ENCODE measurements around the gene CLCA2. TPM values are rescaled to one million over a fixed set of nuclear protein-coding genes. Genes with fewer than 3 reads are reported as not detected.

Gene CLCA2
- total and polyA plus RNA-seq, 7 donors: 0.01 TPM; not detected in 6

DNA sequence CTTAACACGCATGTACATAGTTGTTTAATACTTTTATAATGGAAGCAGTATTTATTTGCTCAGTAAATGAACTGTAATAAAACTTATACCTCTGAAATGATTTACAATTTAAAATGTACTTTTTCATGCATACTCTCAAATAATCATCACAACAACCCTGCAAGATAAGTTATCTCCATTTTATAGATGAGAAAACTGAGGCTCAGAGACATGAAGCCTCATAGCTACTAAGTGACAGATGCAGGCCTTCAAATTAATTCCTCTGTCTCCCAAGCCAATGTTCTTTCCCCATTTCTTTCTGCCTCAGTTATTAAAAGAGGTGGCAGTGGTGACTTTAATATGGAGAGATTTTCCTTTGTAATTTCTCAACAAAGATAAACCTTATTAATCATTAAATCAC is 25.1 kb downstream of the CLCA2 start:
- no peak for ATAC-seq
- Histone ChIP-seq H3K27ac (no peak overlapping the region), H3K4me1 (no peaks in the 10 kb centered on the region), H3K36me3 (ENCODE audit: insufficient read depth in 1 of 2, low read depth in 1 of 2) (no peaks in the 10 kb centered on the region), H3K9me3 (no peaks in the 10 kb centered on the region), H3K27me3 (ENCODE audit: insufficient read depth in 3 of 3, low read length in 2 of 3) (no peaks in the 10 kb centered on the region), H3K4me3 (no peak overlapping the region)
- TF ChIP-seq, protein P1, sequence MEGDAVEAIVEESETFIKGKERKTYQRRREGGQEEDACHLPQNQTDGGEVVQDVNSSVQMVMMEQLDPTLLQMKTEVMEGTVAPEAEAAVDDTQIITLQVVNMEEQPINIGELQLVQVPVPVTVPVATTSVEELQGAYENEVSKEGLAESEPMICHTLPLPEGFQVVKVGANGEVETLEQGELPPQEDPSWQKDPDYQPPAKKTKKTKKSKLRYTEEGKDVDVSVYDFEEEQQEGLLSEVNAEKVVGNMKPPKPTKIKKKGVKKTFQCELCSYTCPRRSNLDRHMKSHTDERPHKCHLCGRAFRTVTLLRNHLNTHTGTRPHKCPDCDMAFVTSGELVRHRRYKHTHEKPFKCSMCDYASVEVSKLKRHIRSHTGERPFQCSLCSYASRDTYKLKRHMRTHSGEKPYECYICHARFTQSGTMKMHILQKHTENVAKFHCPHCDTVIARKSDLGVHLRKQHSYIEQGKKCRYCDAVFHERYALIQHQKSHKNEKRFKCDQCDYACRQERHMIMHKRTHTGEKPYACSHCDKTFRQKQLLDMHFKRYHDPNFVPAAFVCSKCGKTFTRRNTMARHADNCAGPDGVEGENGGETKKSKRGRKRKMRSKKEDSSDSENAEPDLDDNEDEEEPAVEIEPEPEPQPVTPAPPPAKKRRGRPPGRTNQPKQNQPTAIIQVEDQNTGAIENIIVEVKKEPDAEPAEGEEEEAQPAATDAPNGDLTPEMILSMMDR (IDR thresholded peaks at IDR 0.05): no peak
- DNase-seq: no peak
- intact Hi-C loops (cut with DNase I): no loop called here
- WGBS, 3 donors: 91 to 96% (median 95%) methylated on average over 1 of the region's 1 CpG

DNA sequence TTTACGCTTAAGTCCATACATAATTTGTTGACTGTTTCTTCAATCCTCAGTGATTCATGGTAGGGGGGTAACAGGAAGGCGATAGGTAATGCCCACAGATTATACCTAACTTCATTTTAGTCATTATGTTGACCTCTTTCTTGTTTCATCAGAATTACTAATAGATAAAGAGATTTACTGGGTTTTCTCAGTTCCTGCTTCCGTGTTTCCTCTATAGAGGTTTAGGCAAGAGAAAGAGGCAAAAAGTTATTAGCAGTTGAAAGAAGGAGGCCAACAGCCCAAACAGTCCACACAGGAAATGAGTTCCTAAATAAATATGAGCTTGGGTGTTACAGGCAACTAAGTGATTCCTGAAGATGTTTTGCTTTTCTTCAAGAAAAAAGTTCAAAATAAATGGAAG is 26.9 kb downstream of the CLCA2 start:
- Histone ChIP-seq H3K4me1 (no peaks in the 10 kb centered on the region), H3K27ac (no peak overlapping the region), H3K27me3 (ENCODE audit: insufficient read depth in 3 of 3, low read length in 2 of 3) (no peaks in the 10 kb centered on the region), H3K9me3 (no peaks in the 10 kb centered on the region), H3K36me3 (ENCODE audit: insufficient read depth in 1 of 2, low read depth in 1 of 2) (no peaks in the 10 kb centered on the region), H3K4me3 (no peak overlapping the region)
- ATAC-seq (no peak), DNase-seq (no peak)
- intact Hi-C loops (cut with DNase I): no loop called here
- TF ChIP-seq, protein P1 (IDR thresholded peaks at IDR 0.05): no peak
- WGBS, 3 donors: 59 to 64% (median 60%) methylated on average over 3 of the region's 3 CpGs

DNA sequence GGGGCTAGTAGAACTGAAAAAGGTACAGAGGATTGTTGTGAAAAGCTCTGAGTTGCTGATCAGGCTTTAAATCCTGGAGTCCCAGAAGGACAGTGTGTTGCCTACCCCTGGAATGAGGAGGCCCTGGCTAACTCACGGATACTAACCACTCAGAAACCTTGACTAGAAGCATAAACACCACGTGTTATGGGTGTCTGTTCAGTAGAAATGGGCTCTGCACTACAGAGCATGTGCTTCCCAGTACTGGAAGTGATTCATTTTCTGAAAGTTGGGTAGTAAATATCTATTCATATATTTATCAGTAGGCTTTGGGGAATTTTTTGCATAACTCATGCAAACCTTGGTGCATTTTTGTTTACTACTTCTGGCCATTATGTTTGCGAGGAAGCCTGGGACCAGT is 29.7 kb downstream of the CLCA2 start:
- WGBS, 3 donors: 67 to 71% (median 69%) methylated on average over 3 of the region's 3 CpGs

DNA sequence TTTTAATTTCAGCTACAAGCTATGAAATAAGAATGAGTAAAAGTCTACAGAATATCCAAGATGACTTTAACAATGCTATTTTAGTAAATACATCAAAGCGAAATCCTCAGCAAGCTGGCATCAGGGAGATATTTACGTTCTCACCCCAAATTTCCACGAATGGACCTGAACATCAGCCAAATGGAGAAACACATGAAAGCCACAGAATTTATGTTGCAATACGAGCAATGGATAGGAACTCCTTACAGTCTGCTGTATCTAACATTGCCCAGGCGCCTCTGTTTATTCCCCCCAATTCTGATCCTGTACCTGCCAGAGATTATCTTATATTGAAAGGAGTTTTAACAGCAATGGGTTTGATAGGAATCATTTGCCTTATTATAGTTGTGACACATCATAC is 31.1 kb downstream of the CLCA2 start:
- TF ChIP-seq, protein P1 (IDR thresholded peaks at IDR 0.05): no peak
- Histone ChIP-seq H3K36me3 (ENCODE audit: insufficient read depth in 1 of 2, low read depth in 1 of 2) (no peaks in the 10 kb centered on the region), H3K9me3 (no peaks in the 10 kb centered on the region), H3K4me3 (no peak overlapping the region), H3K27ac (no peak overlapping the region), H3K27me3 (ENCODE audit: insufficient read depth in 3 of 3, low read length in 2 of 3) (peaks cover 0 to 2% (median 0%) of the 10 kb centered on the region in 3 donors), H3K4me1 (no peaks in the 10 kb centered on the region)
- DNase-seq: no peak
- ATAC-seq: no peak
- intact Hi-C loops (cut with DNase I): no loop called here
- WGBS, 3 donors: 75 to 79% (median 75%) methylated on average over 5 of the region's 5 CpGs

More for the DNA sequence above, 29.7 kb downstream of the CLCA2 start:
- ATAC-seq (no peak), DNase-seq (no peak)
- H3K4me1 ChIP-seq: no peaks in the 10 kb centered on the region
- H3K27me3 ChIP-seq (ENCODE audit: insufficient read depth in 3 of 3, low read length in 2 of 3): peaks cover 0 to 2% (median 0%) of the 10 kb centered on the region in 3 donors
- TF ChIP-seq, protein P1 (IDR thresholded peaks at IDR 0.05): no peak
- H3K9me3 ChIP-seq: no peaks in the 10 kb centered on the region
- intact Hi-C loops (cut with DNase I): no loop called here
- H3K27ac ChIP-seq: no peak overlapping the region
- H3K36me3 ChIP-seq (ENCODE audit: insufficient read depth in 1 of 2, low read depth in 1 of 2): no peaks in the 10 kb centered on the region
- no peak overlapping the region for H3K4me3 ChIP-seq

DNA sequence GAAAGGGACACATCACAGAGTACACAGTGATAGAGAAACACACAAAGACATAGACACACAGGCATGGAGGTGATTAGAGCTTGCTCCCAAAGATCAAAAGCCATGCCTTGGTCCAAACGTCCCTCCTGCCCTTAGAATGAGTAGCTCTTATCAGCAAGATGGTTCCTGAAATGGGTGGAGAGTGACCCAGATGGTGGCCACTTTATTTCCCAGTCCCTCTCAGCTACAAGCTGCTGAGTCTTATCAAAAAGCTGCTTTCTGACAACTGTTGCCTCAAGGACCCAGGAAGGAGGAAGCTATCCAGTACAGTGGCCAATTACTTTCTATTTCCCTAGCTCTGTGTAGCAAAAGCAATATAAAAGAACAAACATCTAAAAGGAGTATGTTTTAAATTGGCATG is 37.0 kb downstream of the CLCA2 start:
- Histone ChIP-seq H3K4me3 (no peak overlapping the region), H3K4me1 (no peaks in the 10 kb centered on the region), H3K36me3 (ENCODE audit: insufficient read depth in 1 of 2, low read depth in 1 of 2) (no peaks in the 10 kb centered on the region), H3K27ac (no peak overlapping the region), H3K9me3 (no peaks in the 10 kb centered on the region), H3K27me3 (ENCODE audit: insufficient read depth in 3 of 3, low read length in 2 of 3) (peaks cover 0 to 2% (median 0%) of the 10 kb centered on the region in 3 donors)
- TF ChIP-seq, protein P1 (IDR thresholded peaks at IDR 0.05): no peak
- DNase-seq (no peak), ATAC-seq (no peak)
- WGBS, 3 donors: 12 to 15% (median 15%) methylated on average over 1 of the region's 1 CpG
- intact Hi-C loops (cut with DNase I): no loop called here
